ENCODE results near the gene NR2C2. TPM values are rescaled to one million over a fixed set of nuclear protein-coding genes. Genes with fewer than 3 reads are reported as not detected.

The NR2C2 gene
- total RNA-seq (2022) (33.5 and 41.5 TPM in 2 replicates), Bru-seq, nascent RNA (percentile 81 among the genes with signal in this experiment), BruChase-seq, experiment 1, labeled RNA remaining after a 6-hour chase (percentile 78 among the genes with signal in this experiment), BruChase-seq, experiment 2, labeled RNA remaining after a 2-hour chase (percentile 84 among the genes with signal in this experiment)
- long read RNA-seq, partial matches to known transcripts = 1 of 7 reads
- long read RNA-seq, other reads (novel, unspliced or antisense) = 5 of 7 reads

- intact Hi-C loops (cut with micrococcal nuclease; ENCODE audit: unreplicated experiment) = no loop called here
- TF ChIP-seq CTCF (IDR thresholded peaks at IDR 0.05; ENCODE audit: unreplicated experiment) = no peak
- CTCF ChIA-PET = interaction anchor here (0.8 kb wide), 1 partner anchor 21 kb away, joined by 3 read pairs; no protein-coding TSS in a partner anchor
These were observed at the start of gene NR2C2 for GRCh38 chr3:14947100-14947885. TSS of gene NR2C2 (plus strand) at chr3:14947583. CDS start at chr3:15003915, 56,332 bp downstream.

GRCh38 chr3:14898929-14899328, 48.5 kb upstream of the NR2C2 start:
- CTCF ChIA-PET = no interaction called here

More at GRCh38 chr3:14947100-14947885, at the start of gene NR2C2:
- Mint-ChIP-seq H3K27me3 (ENCODE audit: unreplicated experiment) (no peaks in the 10 kb centered on the region), H3K27ac (ENCODE audit: unreplicated experiment) (peak within 1 kb of the TSS; percentile 98), H3K4me3 (ENCODE audit: low read depth, unreplicated experiment) (peak within 1 kb of the TSS; percentile 88), H3K9me3 (ENCODE audit: low read depth, unreplicated experiment) (no peaks in the 10 kb centered on the region), H3K36me3 (ENCODE audit: insufficient read depth, unreplicated experiment) (peaks cover 48% of the 10 kb centered on the region), H3K4me1 (ENCODE audit: low read depth, unreplicated experiment) (peaks cover 43% of the 10 kb centered on the region)
- DNase-seq = peak; percentile 84
- no TSS peak for BruUV-seq (replicated peaks)

DNA sequence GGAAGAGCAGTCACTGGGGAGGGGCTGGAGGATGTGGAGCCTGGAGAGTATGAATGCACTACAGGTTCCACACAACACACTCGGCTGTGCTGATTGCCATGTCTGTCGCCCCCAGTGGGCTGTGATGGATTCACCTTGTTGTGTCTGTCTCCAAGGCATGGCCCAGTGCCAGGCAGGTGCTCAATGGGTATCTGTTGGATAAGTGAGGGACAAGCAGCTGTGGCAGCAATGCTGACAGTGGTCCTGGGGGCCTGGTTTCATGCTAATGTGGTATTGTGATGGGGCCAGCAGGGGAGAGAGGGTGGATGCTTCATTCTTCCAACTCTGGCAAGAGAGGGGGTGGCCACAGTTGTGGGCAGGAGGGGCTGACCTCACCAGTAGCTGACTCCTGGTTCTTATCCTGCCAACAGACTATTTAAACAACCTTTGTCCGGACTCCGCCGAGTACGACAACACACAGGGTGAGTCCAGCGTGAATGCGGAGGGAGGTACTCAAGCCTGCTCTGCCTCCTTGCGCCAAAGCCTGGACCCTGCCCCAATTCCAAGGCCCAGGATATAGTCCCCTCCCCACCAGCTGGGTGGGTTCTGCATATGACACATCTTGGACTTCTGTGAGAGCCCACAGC, 47.3 kb upstream of the NR2C2 start:
- TF ChIP-seq CTCF (IDR thresholded peaks at IDR 0.05; ENCODE audit: unreplicated experiment) = no peak
- CTCF ChIA-PET = no interaction called here
- Mint-ChIP-seq H3K36me3 (ENCODE audit: insufficient read depth, unreplicated experiment) (no peaks in the 10 kb centered on the region), H3K4me3 (ENCODE audit: low read depth, unreplicated experiment) (no peak overlapping the region), H3K27me3 (ENCODE audit: unreplicated experiment) (peaks cover 85% of the 10 kb centered on the region), H3K27ac (ENCODE audit: unreplicated experiment) (no peak overlapping the region), H3K9me3 (ENCODE audit: low read depth, unreplicated experiment) (peaks cover 2% of the 10 kb centered on the region), H3K4me1 (ENCODE audit: low read depth, unreplicated experiment) (no peaks in the 10 kb centered on the region)
- intact Hi-C loops (cut with micrococcal nuclease; ENCODE audit: unreplicated experiment) = no loop called here
- no TSS peak for BruUV-seq (replicated peaks)
- DNase-seq = peak; percentile 20

More at GRCh38 chr3:14898929-14899328, 48.5 kb upstream of the NR2C2 start:
- Mint-ChIP-seq H3K36me3 (ENCODE audit: insufficient read depth, unreplicated experiment) (no peaks in the 10 kb centered on the region), H3K4me1 (ENCODE audit: low read depth, unreplicated experiment) (no peaks in the 10 kb centered on the region), H3K27ac (ENCODE audit: unreplicated experiment) (no peak overlapping the region), H3K9me3 (ENCODE audit: low read depth, unreplicated experiment) (no peaks in the 10 kb centered on the region), H3K4me3 (ENCODE audit: low read depth, unreplicated experiment) (no peak overlapping the region), H3K27me3 (ENCODE audit: unreplicated experiment) (peaks cover 82% of the 10 kb centered on the region)
- no TSS peak for BruUV-seq (replicated peaks)
- intact Hi-C loops (cut with micrococcal nuclease; ENCODE audit: unreplicated experiment) = no loop called here
- no peak for TF ChIP-seq CTCF (IDR thresholded peaks at IDR 0.05; ENCODE audit: unreplicated experiment)
- no peak for DNase-seq
